GM18861 (cell line): ENCODE measurements around the gene SLC22A23.

Experiments
- ATAC-seq: cut with Tn5 transposase; IDR thresholded peaks from one replicate; pipeline ENCODE4 v1.9.1; 2021; ENCODE audit not compliant: unreplicated experiment

The SLC22A23 gene

DNA sequence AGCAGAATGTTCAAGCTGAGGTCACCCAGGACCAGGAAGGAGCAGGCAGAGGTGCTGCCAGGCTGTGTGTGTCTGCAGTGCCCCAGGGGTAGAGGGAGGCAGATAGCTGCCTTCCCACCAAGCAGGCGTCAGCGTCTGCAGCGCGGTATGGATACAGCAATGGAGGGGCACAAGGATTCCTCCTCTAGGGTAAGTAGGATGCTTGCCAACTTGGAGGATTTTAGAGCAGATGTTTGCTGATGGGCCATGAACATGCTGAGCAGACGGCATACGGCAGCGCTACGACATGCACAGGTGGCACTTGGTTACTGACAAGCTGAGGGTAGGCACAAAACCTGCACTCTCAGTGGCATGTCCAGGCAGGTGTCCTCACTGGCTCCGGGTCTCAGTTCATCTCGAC, 150.0 kb downstream of the SLC22A23 start:
- ATAC-seq: no peak

DNA sequence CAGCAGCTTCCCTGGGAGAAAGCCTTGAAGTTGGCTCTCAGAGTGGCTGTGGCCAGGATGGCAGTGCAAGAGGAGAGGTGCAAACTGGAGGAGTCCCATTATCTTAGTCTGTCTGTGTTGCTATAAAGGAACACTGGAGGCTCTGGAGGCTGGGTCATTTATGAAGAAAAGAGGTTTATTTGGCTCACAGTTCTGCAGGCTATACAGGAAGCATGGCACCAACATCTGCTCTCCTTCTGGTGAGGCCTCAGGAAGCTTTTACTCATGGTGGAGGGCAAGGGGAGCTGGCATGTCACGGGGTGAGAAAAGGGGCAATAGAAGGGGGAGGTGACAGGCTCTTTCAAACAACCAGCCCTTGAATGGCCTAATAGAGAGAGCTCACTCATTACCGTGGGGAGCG, 151.0 kb downstream of the SLC22A23 start:
- ATAC-seq: no peak

DNA sequence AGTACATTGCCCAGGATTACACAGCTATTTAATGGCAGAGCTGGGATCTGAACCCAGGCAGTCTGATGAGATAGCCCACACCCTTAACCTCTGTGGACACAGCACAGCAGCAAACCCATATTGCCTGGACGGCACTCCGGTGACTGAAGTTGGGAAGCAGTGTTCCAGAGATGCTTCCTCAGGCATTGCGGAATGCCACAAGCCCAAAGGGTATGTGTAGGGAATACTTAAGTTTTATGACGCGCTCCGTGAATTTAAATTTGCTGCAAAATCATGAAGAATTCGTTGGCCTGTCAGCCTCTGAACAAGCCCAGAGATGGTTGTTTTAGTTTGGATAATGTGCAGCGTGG, 151.7 kb downstream of the SLC22A23 start:
- no peak for ATAC-seq

GRCh38 chr6:3304500-3305215, 152.2 kb downstream of the SLC22A23 start:
- no peak for ATAC-seq

GRCh38 chr6:3303795-3304411, 152.9 kb downstream of the SLC22A23 start:
- ATAC-seq: no peak

- ATAC-seq: no peak
Observed at GRCh38 chr6:3301506-3301905, 155.3 kb downstream of the SLC22A23 start.

DNA sequence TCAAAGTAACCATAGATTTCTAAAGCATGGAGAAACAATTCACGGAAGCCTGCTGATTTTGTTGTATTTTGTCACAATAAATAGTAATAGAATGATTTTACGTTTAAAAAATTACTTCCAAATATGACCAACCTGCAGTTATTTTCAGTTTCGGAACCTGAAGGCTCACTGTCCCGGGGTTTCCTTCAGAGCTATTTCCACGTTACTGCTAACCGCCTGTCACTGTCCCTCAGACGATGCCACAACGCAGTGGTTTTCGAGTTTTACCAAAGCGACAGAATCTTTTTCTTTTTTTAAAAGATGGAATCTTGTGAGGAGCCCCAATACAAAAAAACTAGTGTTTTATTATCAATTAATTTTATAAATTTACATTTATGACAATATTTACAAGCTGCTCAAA, 157.6 kb downstream of the SLC22A23 start:
- ATAC-seq: no peak

DNA sequence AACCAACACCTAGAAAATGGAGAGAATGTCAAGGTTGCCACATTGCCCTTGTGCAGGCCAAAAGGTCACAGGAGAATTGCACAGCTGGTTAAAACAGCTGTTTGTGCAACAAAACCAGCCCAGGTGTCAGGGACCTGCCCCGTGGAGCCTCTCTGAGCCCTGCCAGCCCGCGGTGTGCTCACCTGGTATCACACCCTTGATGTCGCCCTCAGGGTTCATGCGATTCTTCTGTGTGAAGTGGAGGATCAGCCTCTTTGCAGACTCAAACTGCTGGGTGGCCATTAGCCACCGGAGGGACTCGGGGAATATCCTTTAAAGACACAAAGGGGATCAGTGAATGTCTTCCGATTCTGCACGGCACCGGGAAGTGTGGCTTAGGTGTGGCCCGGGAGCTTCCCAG, 158.9 kb downstream of the SLC22A23 start:
- no peak for ATAC-seq

DNA sequence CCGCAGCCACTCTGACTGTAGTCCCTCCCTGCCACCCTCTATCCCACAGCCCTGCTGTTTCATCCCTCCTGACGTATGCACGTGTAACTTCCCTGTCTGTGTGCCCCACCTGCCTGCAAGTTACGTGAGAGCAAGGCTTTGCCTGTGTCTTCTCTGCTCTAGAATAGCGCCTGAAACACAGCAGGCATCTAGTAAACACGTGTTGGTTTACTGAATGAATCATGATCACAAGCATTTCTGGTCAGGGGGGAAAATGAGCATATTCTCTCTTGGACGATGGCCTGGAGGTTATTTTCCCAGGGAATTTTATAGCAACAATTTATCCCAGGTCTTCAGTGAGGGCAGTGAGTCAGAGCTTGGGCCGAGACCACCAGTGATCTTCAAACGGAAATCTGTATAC, 159.8 kb downstream of the SLC22A23 start:
- no peak for ATAC-seq

DNA sequence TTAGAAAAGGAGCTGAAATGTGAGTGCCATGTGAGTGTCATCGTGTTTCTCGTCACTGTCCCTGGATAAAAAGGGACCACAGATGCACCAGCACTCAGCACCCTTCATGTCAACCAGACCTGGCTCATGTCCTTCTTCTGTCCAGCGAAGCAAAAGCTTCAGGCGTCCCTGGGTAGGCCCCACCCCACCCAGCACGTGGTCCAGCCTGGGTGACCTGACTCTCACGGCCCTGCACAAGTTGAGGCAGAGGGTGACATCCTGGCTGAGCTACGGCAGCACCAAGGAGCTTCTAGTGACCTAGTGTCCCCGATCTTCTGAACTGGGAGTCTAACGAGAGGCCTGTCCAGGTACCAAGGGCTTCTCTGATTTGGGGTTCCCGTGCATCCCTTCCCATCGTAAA, 160.3 kb downstream of the SLC22A23 start:
- no peak for ATAC-seq

GRCh38 chr6:3296078-3296477, 160.8 kb downstream of the SLC22A23 start:
- no peak for ATAC-seq

GRCh38 chr6:3294921-3295871, 161.7 kb downstream of the SLC22A23 start:
- no peak for ATAC-seq

- ATAC-seq: no peak
Observed at GRCh38 chr6:3294396-3294795, 162.5 kb downstream of the SLC22A23 start.

GRCh38 chr6:3293271-3294155, 163.3 kb downstream of the SLC22A23 start:
- no peak for ATAC-seq

GRCh38 chr6:3292431-3293197, 164.2 kb downstream of the SLC22A23 start:
- ATAC-seq: no peak

DNA sequence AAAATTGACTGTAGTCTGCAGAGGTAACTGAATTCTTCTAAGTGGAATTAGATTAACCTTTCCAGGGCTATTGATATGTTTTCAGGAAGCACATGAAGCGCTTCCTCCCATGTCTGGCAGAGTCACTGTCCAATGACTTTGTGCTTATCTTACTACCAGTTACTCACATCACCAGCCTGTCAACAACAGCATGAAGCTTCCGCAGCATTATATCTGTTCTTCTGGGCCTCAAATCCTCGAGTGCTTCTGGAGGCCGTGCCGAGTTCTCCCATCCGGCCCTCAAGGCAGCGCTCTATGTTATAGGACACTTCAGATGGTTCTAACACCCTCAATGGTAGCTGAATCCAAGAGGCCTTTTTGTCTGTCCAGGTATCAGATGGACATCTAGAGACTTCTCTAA, 164.9 kb downstream of the SLC22A23 start:
- ATAC-seq: no peak

GRCh38 chr6:3291346-3291745, 165.5 kb downstream of the SLC22A23 start:
- ATAC-seq: no peak

DNA sequence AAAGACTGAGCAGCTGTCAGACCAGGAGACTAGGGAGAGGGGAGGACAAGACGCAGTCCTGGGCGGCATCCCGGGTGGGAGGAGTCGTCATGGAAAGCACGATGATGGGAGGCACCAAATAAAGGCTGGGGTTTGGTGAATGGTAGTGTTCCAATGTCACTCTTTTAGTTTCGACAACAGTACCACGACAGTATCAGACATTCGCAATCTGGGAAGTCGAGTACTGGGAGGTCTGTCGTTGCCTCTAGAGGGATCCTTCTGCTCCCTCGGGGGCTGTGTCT, 166.0 kb downstream of the SLC22A23 start:
- ATAC-seq: no peak

DNA sequence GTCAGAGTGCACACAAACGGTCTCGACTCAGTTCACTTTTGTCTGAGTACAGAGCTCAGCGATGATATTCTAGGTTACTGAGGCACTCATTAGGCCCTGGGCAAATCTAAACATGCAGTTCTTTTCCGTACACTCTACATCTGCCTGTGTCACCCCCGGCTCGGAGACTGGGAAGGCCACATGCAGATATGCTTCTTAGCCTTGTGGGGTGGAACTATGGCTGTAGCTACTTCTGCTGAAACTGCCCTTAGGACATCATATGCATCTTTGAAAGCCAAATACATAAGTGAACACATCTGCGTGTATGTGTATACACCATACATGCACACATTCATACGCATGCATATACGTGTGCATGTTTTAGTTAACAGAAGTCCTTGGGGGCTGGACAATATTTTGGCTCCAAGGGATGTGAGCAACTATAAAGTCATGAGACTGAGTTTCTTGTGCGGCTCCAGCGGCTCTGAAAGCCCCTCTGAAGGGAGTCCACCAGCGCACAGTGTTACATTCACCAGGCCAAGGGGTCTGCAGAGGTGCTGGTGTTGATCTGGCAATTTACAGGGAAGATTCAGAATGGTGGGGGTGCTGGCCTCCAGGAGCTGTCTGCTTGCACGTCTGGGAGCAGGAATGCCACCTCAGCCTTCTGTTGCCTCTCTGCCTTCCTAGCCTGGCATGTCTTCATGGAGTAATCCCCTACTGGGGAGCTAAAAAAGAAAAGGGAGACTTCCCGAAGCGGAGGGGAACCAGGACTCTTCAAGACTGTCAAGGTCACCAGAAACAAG, 166.5 kb downstream of the SLC22A23 start:
- no peak for ATAC-seq

DNA sequence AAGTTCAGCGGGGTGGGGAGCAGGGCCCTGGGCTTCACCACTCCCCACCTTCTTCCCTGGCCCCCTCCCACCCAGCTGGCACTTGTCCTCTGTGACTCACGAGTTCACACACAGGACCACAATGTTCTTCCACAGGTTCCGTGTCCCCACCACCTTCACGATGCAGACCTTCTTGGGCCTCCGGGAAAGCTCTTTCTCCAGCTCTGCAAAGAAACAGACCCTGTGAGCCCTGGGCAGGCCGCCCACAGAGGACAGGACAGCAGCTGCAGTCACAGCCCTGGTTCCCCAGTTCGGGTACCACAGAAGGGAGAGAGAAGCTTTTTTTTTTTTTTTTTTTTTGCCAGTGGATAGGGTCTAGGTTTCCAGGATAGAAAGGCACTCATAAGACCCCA, 167.2 kb downstream of the SLC22A23 start:
- ATAC-seq: no peak
